GM19043 (cell line): ENCODE data around the gene DCST1.

ENCODE experiments used
- ATAC-seq: cut with Tn5 transposase; IDR thresholded peaks from one replicate; pipeline ENCODE4 v1.9.1; 2021; ENCODE audit warnings: low read depth; ENCODE audit not compliant: unreplicated experiment

DCST1 gene

GRCh38 chr1:155070158-155070621 is 36.6 kb downstream of the DCST1 start:
- no peak for ATAC-seq

- peak; percentile 70 for ATAC-seq
These were observed 37.3 kb downstream of the DCST1 start for GRCh38 chr1:155070721-155071569.

GRCh38 chr1:155071701-155072100 is 38.1 kb downstream of the DCST1 start:
- no peak for ATAC-seq

GRCh38 chr1:155072531-155073289 is 39.1 kb downstream of the DCST1 start:
- ATAC-seq, result no peak

GRCh38 chr1:155073377-155074242 is 40.0 kb downstream of the DCST1 start:
- ATAC-seq, result no peak

GRCh38 chr1:155075535-155075934 is 41.9 kb downstream of the DCST1 start:
- ATAC-seq, result no peak

GRCh38 chr1:155076371-155076770 is 42.7 kb downstream of the DCST1 start:
- ATAC-seq, result no peak

- no peak for ATAC-seq
These were observed 43.7 kb downstream of the DCST1 start for GRCh38 chr1:155077346-155077745.

- ATAC-seq, result no peak
These were observed 44.3 kb downstream of the DCST1 start for GRCh38 chr1:155077758-155078445.

- ATAC-seq, result no peak
These were observed 45.0 kb downstream of the DCST1 start, which contains the start of gene EFNA3 for GRCh38 chr1:155078469-155079209. Gene EFNA3 (plus strand): TSS chr1:155078837. CDS start chr1:155078942, 105 bp downstream.

- no peak for ATAC-seq
These were observed 45.5 kb downstream of the DCST1 start for GRCh38 chr1:155079210-155079486.

- ATAC-seq, result no peak
These were observed 46.1 kb downstream of the DCST1 start for GRCh38 chr1:155079487-155080311.

- ATAC-seq, result no peak
These were observed 46.9 kb downstream of the DCST1 start for GRCh38 chr1:155080312-155081228.

GRCh38 chr1:155081472-155082300 is 48.1 kb downstream of the DCST1 start:
- ATAC-seq, result no peak

GRCh38 chr1:155082301-155083051 is 48.9 kb downstream of the DCST1 start:
- ATAC-seq, result no peak

GRCh38 chr1:155083052-155083541 is 49.5 kb downstream of the DCST1 start:
- no peak for ATAC-seq
